ENCODE results near the gene IL24. TPM values are rescaled to one million over a fixed set of nuclear protein-coding genes. Genes with fewer than 3 reads are reported as not detected.

IL24 gene
- total and polyA plus RNA-seq, 8 donors: not detected

GRCh38 chr1:206900149-206900548 is 2.9 kb downstream of the IL24 start:
- FAIRE-seq: no peak
- TF ChIP-seq, protein P1, sequence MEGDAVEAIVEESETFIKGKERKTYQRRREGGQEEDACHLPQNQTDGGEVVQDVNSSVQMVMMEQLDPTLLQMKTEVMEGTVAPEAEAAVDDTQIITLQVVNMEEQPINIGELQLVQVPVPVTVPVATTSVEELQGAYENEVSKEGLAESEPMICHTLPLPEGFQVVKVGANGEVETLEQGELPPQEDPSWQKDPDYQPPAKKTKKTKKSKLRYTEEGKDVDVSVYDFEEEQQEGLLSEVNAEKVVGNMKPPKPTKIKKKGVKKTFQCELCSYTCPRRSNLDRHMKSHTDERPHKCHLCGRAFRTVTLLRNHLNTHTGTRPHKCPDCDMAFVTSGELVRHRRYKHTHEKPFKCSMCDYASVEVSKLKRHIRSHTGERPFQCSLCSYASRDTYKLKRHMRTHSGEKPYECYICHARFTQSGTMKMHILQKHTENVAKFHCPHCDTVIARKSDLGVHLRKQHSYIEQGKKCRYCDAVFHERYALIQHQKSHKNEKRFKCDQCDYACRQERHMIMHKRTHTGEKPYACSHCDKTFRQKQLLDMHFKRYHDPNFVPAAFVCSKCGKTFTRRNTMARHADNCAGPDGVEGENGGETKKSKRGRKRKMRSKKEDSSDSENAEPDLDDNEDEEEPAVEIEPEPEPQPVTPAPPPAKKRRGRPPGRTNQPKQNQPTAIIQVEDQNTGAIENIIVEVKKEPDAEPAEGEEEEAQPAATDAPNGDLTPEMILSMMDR (IDR thresholded peaks at IDR 0.05): no peak
- H3K4me3 ChIP-seq: no peak overlapping the region
- H3K9me3 ChIP-seq: no peaks in the 10 kb centered on the region
- H3K36me3 ChIP-seq: no peaks in the 10 kb centered on the region
- intact Hi-C loops (cut with DNase I): no loop called here
- peaks cover 0 to 10% (median 0%) of the 10 kb centered on the region in 3 donors for H3K4me1 ChIP-seq
- no peak overlapping the region for H3K27ac ChIP-seq
- ATAC-seq: no peak
- WGBS, 2 donors: 70 to 74% methylated on average over 7 of the region's 7 CpGs
- H3K27me3 ChIP-seq: no peaks in the 10 kb centered on the region
- no peak for DNase-seq

DNA sequence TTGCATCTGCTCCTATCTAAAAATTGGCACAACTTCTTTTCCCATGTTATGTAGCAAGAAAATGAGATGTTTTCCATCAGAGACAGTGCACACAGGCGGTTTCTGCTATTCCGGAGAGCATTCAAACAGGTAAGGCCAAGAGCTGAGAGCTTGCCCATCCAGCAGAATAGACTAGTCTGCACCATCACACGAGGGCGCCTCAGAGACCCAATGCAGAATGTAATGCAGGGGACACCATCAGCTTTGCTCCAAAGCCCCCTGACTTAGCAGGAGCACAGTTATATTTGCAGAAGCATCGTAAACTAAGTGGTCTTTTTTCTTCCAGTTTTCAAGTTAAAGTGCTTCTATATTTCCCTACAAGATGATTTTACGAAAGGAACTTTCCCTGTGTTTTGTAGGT is 4.7 kb downstream of the IL24 start:
- ATAC-seq (no peak), DNase-seq (no peak), FAIRE-seq (no peak)
- Histone ChIP-seq H3K27me3 (no peaks in the 10 kb centered on the region), H3K36me3 (no peaks in the 10 kb centered on the region), H3K4me1 (no peaks in the 10 kb centered on the region), H3K9me3 (no peaks in the 10 kb centered on the region), H3K27ac (no peak overlapping the region), H3K4me3 (no peak overlapping the region)
- intact Hi-C loops (cut with DNase I): no loop called here
- WGBS, 2 donors: 74 to 86% methylated on average over 6 of the region's 6 CpGs
- TF ChIP-seq, protein P1 (IDR thresholded peaks at IDR 0.05): no peak

DNA sequence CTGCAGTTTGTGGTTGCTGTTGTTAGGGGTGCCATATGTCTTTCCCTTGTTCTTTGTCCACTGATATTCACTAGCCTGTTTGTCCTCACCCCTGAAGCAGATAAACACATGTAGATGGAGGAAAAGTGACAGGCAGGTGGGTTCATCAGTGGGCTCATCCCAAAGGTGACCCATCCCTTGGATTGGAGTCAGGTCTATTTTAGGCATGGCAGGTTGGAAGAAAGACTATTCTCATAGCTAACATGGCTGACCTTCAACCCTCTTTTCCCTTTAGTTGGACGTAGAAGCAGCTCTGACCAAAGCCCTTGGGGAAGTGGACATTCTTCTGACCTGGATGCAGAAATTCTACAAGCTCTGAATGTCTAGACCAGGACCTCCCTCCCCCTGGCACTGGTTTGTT is 5.5 kb downstream of the IL24 start:
- ATAC-seq (no peak), FAIRE-seq (no peak), DNase-seq (no peak)
- Histone ChIP-seq H3K4me1 (no peaks in the 10 kb centered on the region), H3K9me3 (no peaks in the 10 kb centered on the region), H3K4me3 (no peak overlapping the region), H3K36me3 (no peaks in the 10 kb centered on the region), H3K27me3 (no peaks in the 10 kb centered on the region), H3K27ac (no peak overlapping the region)
- 91 to 92% methylated on average over 1 of the region's 1 CpG for WGBS, 2 donors
- TF ChIP-seq, protein P1 (IDR thresholded peaks at IDR 0.05): no peak
- intact Hi-C loops (cut with DNase I): no loop called here

GRCh38 chr1:206903687-206904086 is 6.4 kb downstream of the IL24 start:
- no peak overlapping the region for H3K4me3 ChIP-seq
- H3K36me3 ChIP-seq: no peaks in the 10 kb centered on the region
- DNase-seq: no peak
- no peak overlapping the region for H3K27ac ChIP-seq
- no peaks in the 10 kb centered on the region for H3K27me3 ChIP-seq
- intact Hi-C loops (cut with DNase I): no loop called here
- no peak for FAIRE-seq
- ATAC-seq: no peak
- TF ChIP-seq, protein P1 (IDR thresholded peaks at IDR 0.05): no peak
- H3K4me1 ChIP-seq: peaks cover 0 to 7% (median 5%) of the 10 kb centered on the region in 3 donors
- 65 to 81% methylated on average over 2 of the region's 2 CpGs for WGBS, 2 donors
- no peaks in the 10 kb centered on the region for H3K9me3 ChIP-seq

DNA sequence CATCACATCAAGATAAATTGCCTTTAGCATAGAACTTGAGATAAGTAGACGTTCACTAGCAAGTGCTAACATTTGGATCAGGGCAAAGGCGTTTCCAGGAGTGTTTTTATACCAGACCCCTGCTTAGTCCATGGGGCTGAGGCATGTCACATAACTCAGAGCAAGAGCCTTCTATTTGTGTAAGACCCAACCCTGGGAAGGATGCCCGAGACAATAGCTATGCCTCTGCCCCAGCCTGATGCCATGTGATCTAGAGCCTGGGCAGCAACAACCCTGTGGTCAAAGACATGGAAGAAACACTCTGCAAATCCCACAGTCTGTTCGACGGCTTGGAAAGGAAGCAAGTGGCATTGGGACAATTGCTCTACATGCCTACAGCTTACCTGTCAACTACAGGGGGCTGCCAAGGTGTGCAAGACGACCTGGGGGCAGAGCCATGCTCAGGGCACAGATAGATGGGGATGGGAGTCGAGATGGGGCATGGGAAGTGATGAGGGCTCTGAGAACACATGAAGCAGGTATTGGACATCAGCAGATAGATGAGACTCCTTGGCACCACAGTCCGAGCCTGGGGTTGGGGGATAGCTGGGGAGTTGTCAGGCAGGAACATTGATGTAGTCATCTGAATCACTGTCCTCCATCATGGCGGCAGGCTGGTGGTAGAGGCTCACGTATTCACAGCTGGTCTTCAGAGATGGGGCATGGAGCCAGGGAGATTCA is 7.3 kb downstream of the IL24 start:
- TF ChIP-seq, protein P1 (IDR thresholded peaks at IDR 0.05): no peak
- FAIRE-seq (no peak), DNase-seq (no peak), ATAC-seq (no peak)
- Histone ChIP-seq H3K36me3 (no peaks in the 10 kb centered on the region), H3K4me1 (peaks cover 0 to 11% (median 7%) of the 10 kb centered on the region in 3 donors), H3K9me3 (no peaks in the 10 kb centered on the region), H3K27ac (no peak overlapping the region), H3K27me3 (no peaks in the 10 kb centered on the region), H3K4me3 (no peak overlapping the region)
- WGBS, 2 donors: 65 to 83% methylated on average over 10 of the region's 10 CpGs
- intact Hi-C loops (cut with DNase I): no loop called here

Data from pancreas (tissue), 10 donors.